PC-3 (cell line): ENCODE data around the gene HBD. TPM values are rescaled to one million over a fixed set of nuclear protein-coding genes. Genes with fewer than 3 reads are reported as not detected.

ENCODE experiments used
- ATAC-seq: fragments of 200-7000 bp; cut with Tn5 transposase; 2 replicates; pipeline ENCODE4 v1.9.1; 2020; ENCODE audit warnings: mild to moderate bottlenecking, moderate library complexity
- BruUV-seq: library from RNA; stranded (reverse); fragments of 400-500 nt; replicated peaks from 2 replicates; lab custom pipeline; 2021; lab: Mats Ljungman, UMichigan
- CTCF ChIA-PET: fragments of 300-600 bp; sonication (Branson Sonifier 250); formaldehyde crosslinking; loops from one replicate; lab custom pipeline; 2022; ENCODE audit warnings: antibody characterized with exemption; lab: Charles Lee
- POLR2A ChIA-PET: fragments of 300-600 bp; sonication (Branson Sonifier 250); formaldehyde crosslinking; loops from one replicate; lab custom pipeline; 2022; ENCODE audit warnings: antibody characterized with exemption; ENCODE audit not compliant: unreplicated experiment; lab: Charles Lee
- DNase-seq: peaks from one replicate; pipeline ENCODE4 v3.0.0-alpha.2; 2015
- H2AFZ ChIP-seq: fragments of 300-600 bp; sonication (generic); 2 replicates; pipeline ENCODE4 v1.6.0; 2016; ENCODE audit warnings: antibody characterized with exemption, low read length
- H3F3A ChIP-seq: fragments of 300-600 bp; sonication (generic); one replicate; pipeline ENCODE4 v1.6.0; 2017; ENCODE audit warnings: antibody characterized with exemption, low read length, control low read depth, mild to moderate bottlenecking; ENCODE audit not compliant: unreplicated experiment
- H3K27ac ChIP-seq: fragments of 300-600 bp; sonication (generic); 2 replicates; pipeline ENCODE4 v1.5.1; 2016; ENCODE audit warnings: mild to moderate bottlenecking, low read length
- H3K27me3 ChIP-seq: fragments of 300-600 bp; sonication (generic); 2 replicates; pipeline ENCODE4 v1.6.1; 2016; ENCODE audit warnings: low read length, mixed read lengths
- H3K36me3 ChIP-seq: fragments of 300-600 bp; sonication (generic); 2 replicates; pipeline ENCODE4 v1.6.1; 2016; ENCODE audit warnings: low read depth, mixed run types, low read length, mixed read lengths
- H3K4me1 ChIP-seq: fragments of 300-600 bp; sonication (generic); 2 replicates; pipeline ENCODE4 v1.5.1; 2016; ENCODE audit warnings: low read length; ENCODE audit not compliant: insufficient read depth
- H3K4me2 ChIP-seq: fragments of 300-600 bp; sonication (generic); 2 replicates; pipeline ENCODE4 v1.6.0; 2016; ENCODE audit warnings: low read length
- H3K4me3 ChIP-seq: fragments of 300-600 bp; sonication (generic); 2 replicates; pipeline ENCODE4 v1.5.1; 2016; ENCODE audit warnings: mild to moderate bottlenecking, low read length, mixed read lengths
- H3K79me2 ChIP-seq: fragments of 300-600 bp; sonication (generic); 2 replicates; pipeline ENCODE4 v1.6.1; 2017; ENCODE audit warnings: low read length, mixed read lengths
- H3K9ac ChIP-seq: fragments of 300-600 bp; sonication (generic); 2 replicates; pipeline ENCODE4 v1.6.0; 2016; ENCODE audit warnings: mild to moderate bottlenecking, low read length
- H3K9me2 ChIP-seq: fragments of 300-600 bp; sonication (generic); replicated peaks from 2 replicates; pipeline ENCODE4 v1.6.1; 2016; ENCODE audit warnings: mixed run types, low read length, mixed read lengths
- H3K9me3 ChIP-seq: fragments of 300-600 bp; sonication (generic); 2 replicates; pipeline ENCODE4 v1.6.1; 2016; ENCODE audit warnings: low read length, mixed read lengths
- H4K20me1 ChIP-seq: fragments of 300-600 bp; sonication (generic); 2 replicates; pipeline ENCODE4 v1.6.1; 2016; ENCODE audit warnings: low read length, mixed read lengths
- EZH2 ChIP-seq: fragments of 300-600 bp; sonication (generic); IDR thresholded peaks from one replicate; pipeline ENCODE4 v1.6.1; 2017; ENCODE audit warnings: antibody characterized with exemption, mild to moderate bottlenecking, low read length; ENCODE audit not compliant: unreplicated experiment
- EZH2phosphoT487 ChIP-seq: fragments of 300-600 bp; sonication (generic); IDR thresholded peaks from 2 replicates; pipeline ENCODE4 v1.6.1; 2018; ENCODE audit warnings: mild to moderate bottlenecking, antibody characterized with exemption, low read length, borderline replicate concordance
- intact Hi-C: fragments of 100-400 bp; cut with micrococcal nuclease; formaldehyde crosslinking; loops from 2 replicates; pipeline ENCODE4 v1.9.0; 2023
- total RNA-seq: library from RNA; depleted of rRNA; stranded (reverse); fragments of >200 nt; gene quantifications from 2 replicates; pipeline ENCODE4 v1.2.3, GENCODE V29; 2014
- TF ChIP-seq, protein P1 (sequence below): fragments of 300-600 bp; sonication (generic); conservative IDR thresholded peaks from 2 replicates; pipeline ENCODE4 v1.5.1; 2017; ENCODE audit warnings: antibody characterized with exemption, low read depth, mild to moderate bottlenecking, low read length

The HBD gene
- total RNA-seq, 1 experiment from 2014 or later, result not detected

DNA sequence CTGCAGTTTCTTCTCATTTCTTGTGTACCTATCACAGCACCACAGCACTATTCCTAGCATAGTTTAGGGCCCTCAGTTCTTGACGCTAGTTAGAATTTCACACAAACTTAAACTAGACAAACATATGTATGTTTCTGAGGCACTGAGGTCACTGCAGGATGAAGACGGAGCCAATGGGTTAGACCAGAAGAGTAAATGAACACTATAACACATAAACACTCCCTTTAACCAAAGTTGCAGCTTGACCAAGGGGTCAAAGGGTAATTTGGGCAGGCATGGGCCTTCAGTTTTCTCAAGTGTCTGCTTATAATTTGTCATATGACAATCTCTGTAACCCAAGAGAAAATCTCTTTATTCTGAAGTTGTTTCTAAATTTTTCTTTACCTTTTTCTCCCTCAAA lies 48.3 kb upstream of the HBD start:
- POLR2A ChIA-PET, result no interaction called here
- intact Hi-C loops, result no loop called here
- ATAC-seq (no peak), DNase-seq (no peak)
- Histone ChIP-seq H3K9me3 (no peaks in the 10 kb centered on the region), H2AFZ (no peak overlapping the region), H3F3A (no peaks in the 10 kb centered on the region), H3K27ac (no peak overlapping the region), H3K36me3 (no peaks in the 10 kb centered on the region), H3K9ac (no peak overlapping the region), H3K4me3 (no peak overlapping the region), H3K4me1 (peaks cover 4% of the 10 kb centered on the region; the same call in 1 of the 2 replicates), H3K79me2 (no peaks in the 10 kb centered on the region), H3K9me2 (no peaks in the 10 kb centered on the region), H3K27me3 (no peaks in the 10 kb centered on the region), H4K20me1 (no peaks in the 10 kb centered on the region), H3K4me2 (no peak overlapping the region)
- TF ChIP-seq EZH2phosphoT487, result no peak
- TF ChIP-seq EZH2, result no peak
- TF ChIP-seq, protein P1, sequence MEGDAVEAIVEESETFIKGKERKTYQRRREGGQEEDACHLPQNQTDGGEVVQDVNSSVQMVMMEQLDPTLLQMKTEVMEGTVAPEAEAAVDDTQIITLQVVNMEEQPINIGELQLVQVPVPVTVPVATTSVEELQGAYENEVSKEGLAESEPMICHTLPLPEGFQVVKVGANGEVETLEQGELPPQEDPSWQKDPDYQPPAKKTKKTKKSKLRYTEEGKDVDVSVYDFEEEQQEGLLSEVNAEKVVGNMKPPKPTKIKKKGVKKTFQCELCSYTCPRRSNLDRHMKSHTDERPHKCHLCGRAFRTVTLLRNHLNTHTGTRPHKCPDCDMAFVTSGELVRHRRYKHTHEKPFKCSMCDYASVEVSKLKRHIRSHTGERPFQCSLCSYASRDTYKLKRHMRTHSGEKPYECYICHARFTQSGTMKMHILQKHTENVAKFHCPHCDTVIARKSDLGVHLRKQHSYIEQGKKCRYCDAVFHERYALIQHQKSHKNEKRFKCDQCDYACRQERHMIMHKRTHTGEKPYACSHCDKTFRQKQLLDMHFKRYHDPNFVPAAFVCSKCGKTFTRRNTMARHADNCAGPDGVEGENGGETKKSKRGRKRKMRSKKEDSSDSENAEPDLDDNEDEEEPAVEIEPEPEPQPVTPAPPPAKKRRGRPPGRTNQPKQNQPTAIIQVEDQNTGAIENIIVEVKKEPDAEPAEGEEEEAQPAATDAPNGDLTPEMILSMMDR, result no peak
- CTCF ChIA-PET, result no interaction called here
- no TSS peak for BruUV-seq

DNA sequence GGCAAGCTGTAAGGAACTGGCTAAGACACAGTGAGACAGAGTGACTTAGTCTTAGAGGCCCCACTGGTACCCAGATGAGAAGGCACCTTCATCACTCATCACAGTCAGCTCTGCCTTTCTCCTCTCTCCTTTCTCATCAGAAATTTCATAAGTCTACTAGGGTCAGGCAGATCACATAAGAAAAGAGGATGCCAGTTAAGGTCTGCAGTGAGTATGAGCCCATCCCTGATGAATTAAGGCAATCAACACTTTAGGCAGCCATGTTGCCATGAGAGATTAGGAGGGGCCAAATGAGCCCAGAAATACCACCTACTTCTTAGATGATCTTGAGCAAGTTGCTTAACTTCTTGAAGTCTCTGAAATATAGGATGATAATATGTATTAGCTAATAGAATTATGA lies 47.3 kb upstream of the HBD start:
- Histone ChIP-seq H3F3A (no peaks in the 10 kb centered on the region), H3K36me3 (no peaks in the 10 kb centered on the region), H3K79me2 (no peaks in the 10 kb centered on the region), H3K4me3 (no peak overlapping the region), H3K9me2 (no peaks in the 10 kb centered on the region), H3K9ac (no peak overlapping the region), H3K4me1 (peaks cover 4% of the 10 kb centered on the region; the same call in 1 of the 2 replicates), H3K9me3 (no peaks in the 10 kb centered on the region), H2AFZ (no peak overlapping the region), H4K20me1 (no peaks in the 10 kb centered on the region), H3K4me2 (no peak overlapping the region), H3K27me3 (no peaks in the 10 kb centered on the region), H3K27ac (no peak overlapping the region)
- ATAC-seq, result no peak
- TF ChIP-seq EZH2 (no peak), EZH2phosphoT487 (no peak)
- TF ChIP-seq, protein P1, result no peak
- intact Hi-C loops, result no loop called here
- BruUV-seq, result no TSS peak
- DNase-seq, result no peak
- CTCF ChIA-PET, result no interaction called here
- POLR2A ChIA-PET, result no interaction called here

DNA sequence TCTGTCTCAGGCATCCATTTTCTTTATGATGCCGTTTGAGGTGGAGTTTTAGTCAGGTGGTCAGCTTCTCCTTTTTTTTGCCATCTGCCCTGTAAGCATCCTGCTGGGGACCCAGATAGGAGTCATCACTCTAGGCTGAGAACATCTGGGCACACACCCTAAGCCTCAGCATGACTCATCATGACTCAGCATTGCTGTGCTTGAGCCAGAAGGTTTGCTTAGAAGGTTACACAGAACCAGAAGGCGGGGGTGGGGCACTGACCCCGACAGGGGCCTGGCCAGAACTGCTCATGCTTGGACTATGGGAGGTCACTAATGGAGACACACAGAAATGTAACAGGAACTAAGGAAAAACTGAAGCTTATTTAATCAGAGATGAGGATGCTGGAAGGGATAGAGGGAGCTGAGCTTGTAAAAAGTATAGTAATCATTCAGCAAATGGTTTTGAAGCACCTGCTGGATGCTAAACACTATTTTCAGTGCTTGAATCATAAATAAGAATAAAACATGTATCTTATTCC lies 46.4 kb upstream of the HBD start:
- Histone ChIP-seq H3K9me2 (no peaks in the 10 kb centered on the region), H3K36me3 (no peaks in the 10 kb centered on the region), H3K4me1 (peaks cover 4% of the 10 kb centered on the region; the same call in 1 of the 2 replicates), H3K79me2 (no peaks in the 10 kb centered on the region), H3K27me3 (no peaks in the 10 kb centered on the region), H4K20me1 (no peaks in the 10 kb centered on the region), H3K4me3 (no peak overlapping the region), H2AFZ (no peak overlapping the region), H3K9me3 (no peaks in the 10 kb centered on the region), H3K27ac (no peak overlapping the region), H3F3A (no peaks in the 10 kb centered on the region), H3K4me2 (no peak overlapping the region), H3K9ac (no peak overlapping the region)
- intact Hi-C loops, result no loop called here
- ATAC-seq, result peak; percentile 96
- ChIA-PET POLR2A (no interaction called here), CTCF (no interaction called here)
- no TSS peak for BruUV-seq
- TF ChIP-seq EZH2phosphoT487 (no peak), EZH2 (no peak)
- TF ChIP-seq, protein P1, result no peak
- peak; percentile 95 for DNase-seq
